ENCODE results near the gene SFMBT2. TPM values are rescaled to one million over a fixed set of nuclear protein-coding genes. Genes with fewer than 3 reads are reported as not detected.

Gene SFMBT2
- total and polyA plus RNA-seq, 10 of the 15 experiments (the other 5 are each of a cell fraction or from before 2014, with no cell fraction given) = 2.8 to 29.6 (median 15.1) TPM

- no peak for TF ChIP-seq ZNF592 (IDR thresholded peaks at IDR 0.05)
- peak; percentile 16; the same call in 1 of the 2 replicates for TF ChIP-seq RELB (IDR thresholded peaks at IDR 0.05; ENCODE audit: low read depth)
- TF ChIP-seq PAX8 (IDR thresholded peaks at IDR 0.05) = no peak
- peak; percentile 76 for TF ChIP-seq IKZF1 (conservative IDR thresholded peaks at IDR 0.05)
- TF ChIP-seq CEBPB (IDR thresholded peaks at IDR 0.05; ENCODE audit: borderline replicate concordance in 1 of 2, low read depth in 2 of 2, low read length in 2 of 2) = no peak
- peak; percentile 50; the same call in 1 of the 2 replicates for TF ChIP-seq GATAD2B (conservative IDR thresholded peaks at IDR 0.05; ENCODE audit: low read depth)
- no peak for TF ChIP-seq TBL1XR1 (IDR thresholded peaks at IDR 0.05; ENCODE audit: low read depth, low read length)
- TF ChIP-seq BHLHE40 (IDR thresholded peaks at IDR 0.05; ENCODE audit: borderline replicate concordance in 1 of 2, low read depth in 2 of 2, low read length in 1 of 2) = peak; percentile 46 to 52; a peak in 2 of 4 replicates
- TF ChIP-seq SIX5 (IDR thresholded peaks at IDR 0.05; ENCODE audit: low read depth, low read length, severe bottlenecking) = no peak
- TF ChIP-seq BMI1 (IDR thresholded peaks at IDR 0.05; ENCODE audit: borderline replicate concordance) = no peak
- TF ChIP-seq MAX (IDR thresholded peaks at IDR 0.05; ENCODE audit: low read depth, low read length) = peak; percentile 28
- peak; percentile 30; the same call in 1 of the 2 replicates for TF ChIP-seq ZBTB40 (IDR thresholded peaks at IDR 0.05; ENCODE audit: borderline replicate concordance)
- TF ChIP-seq YY1 (IDR thresholded peaks at IDR 0.05; ENCODE audit: low read depth, low read length) = peak; percentile 91
- peak; percentile 63; the same call in 1 of the 2 replicates for TF ChIP-seq TAF1 (IDR thresholded peaks at IDR 0.05; ENCODE audit: borderline replicate concordance, low read depth, low read length)
- TF ChIP-seq NRF1 (conservative IDR thresholded peaks at IDR 0.05; ENCODE audit: low read depth, low read length) = peak; percentile 63
- 0 out of 2 replicates have a peak, but pooled peaks have one; percentile 33 for TF ChIP-seq CREM (IDR thresholded peaks at IDR 0.05; ENCODE audit: low read depth)
- 0 out of 2 replicates have a peak, but pooled peaks have one; percentile 14 for TF ChIP-seq CBX5 (IDR thresholded peaks at IDR 0.05; ENCODE audit: low read depth)
- no peak for TF ChIP-seq SRF (IDR thresholded peaks at IDR 0.05; ENCODE audit: low read depth in 2 of 2, low read length in 2 of 2)
- no peak for TF ChIP-seq CHD4 (IDR thresholded peaks at IDR 0.05)
These were observed at the start of gene SFMBT2 (continued) for GRCh38 chr10:7410862-7411670.
